HCT116 (cell line): Measurements from ENCODE around the gene CCDC148. TPM values are rescaled to one million over a fixed set of nuclear protein-coding genes. Genes with fewer than 3 reads are reported as not detected.

Experiments
- ATAC-seq: fragments of 200-7000 bp; cut with Tn5 transposase; 2 replicates; pipeline ENCODE4 v1.9.1; 2020; ENCODE audit warnings: mild to moderate bottlenecking, moderate library complexity
- BruUV-seq: library from RNA; stranded (reverse); fragments of 400-500 nt; replicated peaks from 2 replicates; lab custom pipeline; 2021; lab: Mats Ljungman, UMichigan
- CTCF ChIA-PET: fragments of 300-600 bp; sonication (Branson Sonifier 250); formaldehyde crosslinking; loops from one replicate; lab custom pipeline; 2021; ENCODE audit warnings: antibody characterized with exemption; lab: Charles Lee
- POLR2A ChIA-PET: fragments of 300-600, 350-600 bp; sonication (Branson Sonifier 250); formaldehyde crosslinking; loops from one replicate; lab custom pipeline; 2021; ENCODE audit warnings: antibody characterized with exemption; lab: Charles Lee
- RAD21 ChIA-PET, 2 experiments: fragments of 300-600 bp; sonication (Branson Sonifier 250); formaldehyde crosslinking; loops; one replicate each; lab custom pipeline; 2023; ENCODE audit warnings: low total read pairs in 2 of 2; ENCODE audit not compliant: uncharacterized antibody in 2 of 2, unreplicated experiment in 2 of 2, low non-redundant PET in 1 of 2; lab: Charles Lee
- DNase-seq: peaks from one replicate; pipeline ENCODE4 v3.0.0-alpha.2; 2010; ENCODE audit warnings: low read depth, low spot score
- H2AFZ ChIP-seq: fragments of 200-600 bp; shearing (Covaris generic), sonication (generic); 2 replicates; pipeline ENCODE4 v1.6.1; 2017; ENCODE audit warnings: low read depth, mixed run types, mixed read lengths, antibody characterized with exemption, low read length; ENCODE audit not compliant: poor library complexity, severe bottlenecking
- H3K27ac ChIP-seq: 2 replicates; pipeline ENCODE4 v1.5.1; 2012; ENCODE audit warnings: low read depth, low read length
- H3K27me3 ChIP-seq: fragments of 200-600 bp; sonication (generic); 2 replicates; pipeline ENCODE4 v1.6.1; 2016; ENCODE audit warnings: mixed run types, low read length, mixed read lengths; ENCODE audit not compliant: insufficient read depth
- H3K36me3 ChIP-seq, 2 experiments: fragments of 200-500 bp in 1 of 2; fragments of 200-600 bp in 1 of 2; sonication (Bioruptor generic) in 1 of 2; sonication (generic) in 1 of 2; 2 replicates each; pipeline versions ENCODE4 v1.5.1 to v1.6.1; 2014 to 2016; ENCODE audit warnings: low read length in 2 of 2, inconsistent platforms in 1 of 2, mixed read lengths in 1 of 2, mixed run types in 1 of 2; ENCODE audit not compliant: insufficient read depth in 2 of 2, control insufficient read depth in 1 of 2
- H3K4me1 ChIP-seq, 2 experiments: fragments of 200-600 bp in 1 of 2; sonication (generic) in 1 of 2; 2 replicates each; pipeline versions ENCODE4 v1.5.1 to v1.6.1; 2012 to 2017; ENCODE audit warnings: low read length in 2 of 2, inconsistent platforms in 1 of 2, mild to moderate bottlenecking in 1 of 2, mixed read lengths in 1 of 2, mixed run types in 1 of 2, moderate library complexity in 1 of 2; ENCODE audit not compliant: insufficient read depth in 2 of 2, control insufficient read depth in 1 of 2
- H3K4me2 ChIP-seq: fragments of 200-600 bp; sonication (generic); 2 replicates; pipeline ENCODE4 v1.6.1; 2017; ENCODE audit warnings: mixed run types, low read length, mixed read lengths
- H3K4me3 ChIP-seq, 2 experiments: fragments of 200-600 bp in 1 of 2; sonication (generic) in 1 of 2; replicated peaks in 1 of 2; 2 replicates each; pipeline ENCODE4 v1.5.1; 2011 to 2016; ENCODE audit warnings: low read length in 2 of 2, control low read depth in 1 of 2, low read depth in 1 of 2, mild to moderate bottlenecking in 1 of 2, mixed read lengths in 1 of 2, mixed run types in 1 of 2
- H3K79me2 ChIP-seq: fragments of 200-600 bp; sonication (generic); 2 replicates; pipeline ENCODE4 v1.6.1; 2017; ENCODE audit warnings: mild to moderate bottlenecking, mixed run types, low read length, moderate library complexity, mixed read lengths; ENCODE audit not compliant: insufficient read depth
- H3K9ac ChIP-seq: fragments of 200-600 bp; sonication (generic); 2 replicates; pipeline ENCODE4 v1.6.1; 2016; ENCODE audit warnings: low read length, mixed read lengths
- H3K9me2 ChIP-seq: fragments of 200-600 bp; sonication (generic), shearing (Covaris generic); 2 replicates; pipeline ENCODE4 v1.6.1; 2017; ENCODE audit warnings: mixed run types, mild to moderate bottlenecking, moderate library complexity; ENCODE audit not compliant: insufficient read depth
- H3K9me3 ChIP-seq, 2 experiments: fragments of 200-500 bp in 1 of 2; fragments of 200-600 bp in 1 of 2; sonication (Bioruptor generic) in 1 of 2; sonication (generic) in 1 of 2; 2 replicates each; pipeline ENCODE4 v1.6.1; 2014 to 2017; ENCODE audit warnings: low read length in 2 of 2, mixed read lengths in 2 of 2, inconsistent platforms in 1 of 2, low read depth in 1 of 2, mild to moderate bottlenecking in 1 of 2, mixed run types in 1 of 2, moderate library complexity in 1 of 2; ENCODE audit not compliant: control insufficient read depth in 1 of 2, insufficient read depth in 1 of 2
- H4K20me1 ChIP-seq: fragments of 200-600 bp; sonication (generic), shearing (Covaris generic); 2 replicates; pipeline ENCODE4 v1.6.1; 2017; ENCODE audit warnings: mixed run types, mild to moderate bottlenecking, moderate library complexity; ENCODE audit not compliant: insufficient read depth
- CBX3 ChIP-seq: IDR thresholded peaks from 2 replicates; pipeline ENCODE4 v1.6.1; 2012; ENCODE audit warnings: low read depth
- CEBPB ChIP-seq: IDR thresholded peaks from 2 replicates; pipeline ENCODE4 v1.6.1; 2012; ENCODE audit warnings: low read depth
- EGR1 ChIP-seq: IDR thresholded peaks from 2 replicates; pipeline ENCODE4 v1.6.1; 2012; ENCODE audit warnings: low read depth
- ELF1 ChIP-seq: IDR thresholded peaks from 2 replicates; pipeline ENCODE4 v1.6.1; 2012; ENCODE audit warnings: low read depth, borderline replicate concordance
- EZH2 ChIP-seq: fragments of 200-600 bp; sonication (generic); IDR thresholded peaks from 2 replicates; pipeline ENCODE4 v1.6.1; 2017; ENCODE audit warnings: antibody characterized with exemption, mixed run types
- EZH2phosphoT487 ChIP-seq: fragments of 200-600 bp; IDR thresholded peaks from 2 replicates; pipeline ENCODE4 v1.6.1; 2018; ENCODE audit warnings: antibody characterized with exemption, borderline replicate concordance
- FOSL1 ChIP-seq: IDR thresholded peaks from 2 replicates; pipeline ENCODE4 v1.6.1; 2012; ENCODE audit warnings: low read depth
- JUND ChIP-seq: IDR thresholded peaks from 2 replicates; pipeline ENCODE4 v1.6.1; 2012
- POLR2AphosphoS5 ChIP-seq: IDR thresholded peaks from 2 replicates; pipeline ENCODE4 v1.6.1; 2011; ENCODE audit warnings: mild to moderate bottlenecking, low read depth, low read length, moderate library complexity
- RAD21 ChIP-seq: IDR thresholded peaks from 2 replicates; pipeline ENCODE4 v1.6.1; 2012; ENCODE audit warnings: low read depth, mild to moderate bottlenecking
- SRF ChIP-seq: IDR thresholded peaks from 2 replicates; pipeline ENCODE4 v1.6.1; 2012; ENCODE audit warnings: low read depth
- ZFX ChIP-seq: fragments of 450-650 bp; IDR thresholded peaks from 2 replicates; pipeline ENCODE4 v1.6.1; 2017
- ZNF274 ChIP-seq: fragments of 200-500 bp; sonication (Bioruptor generic); IDR thresholded peaks from 2 replicates; pipeline ENCODE4 v1.6.1; 2014; ENCODE audit warnings: mild to moderate bottlenecking, low read depth, low read length, inconsistent platforms
- intact Hi-C: fragments of 100-400 bp; cut with micrococcal nuclease; formaldehyde crosslinking; loops from 2 replicates; pipeline ENCODE4 v1.10.0; 2022
- total RNA-seq: library from RNA; stranded (reverse); gene quantifications from one replicate; pipeline ENCODE4 v1.2.1, GENCODE V29; 2021; ENCODE audit not compliant: unreplicated experiment
- TF ChIP-seq, protein P1 (sequence below), 3 experiments: fragments of 200-600 bp in 1 of 3; sonication (generic) in 1 of 3; IDR thresholded peaks in 2 of 3; conservative IDR thresholded peaks in 1 of 3; 2 replicates each; pipeline ENCODE4 v1.5.1; 2012 to 2017; ENCODE audit warnings: low read depth in 2 of 3, low read length in 2 of 3, antibody characterized with exemption in 1 of 3, borderline replicate concordance in 1 of 3, control low read depth in 1 of 3, mild to moderate bottlenecking in 1 of 3, mixed read lengths in 1 of 3, mixed run types in 1 of 3, moderate library complexity in 1 of 3; ENCODE audit not compliant: insufficient read depth in 1 of 3
- TF ChIP-seq, protein P2 (sequence below): IDR thresholded peaks from 2 replicates; pipeline ENCODE4 v1.6.1; 2012; ENCODE audit warnings: low read depth
- TF ChIP-seq, protein P3 (sequence below): IDR thresholded peaks from 2 replicates; pipeline ENCODE4 v1.6.1; 2011; ENCODE audit warnings: mild to moderate bottlenecking, low read length, moderate library complexity; ENCODE audit not compliant: insufficient replicate concordance; ENCODE audit errors: extremely low read depth

Gene CCDC148
- total RNA-seq, 1 experiment from 2014 or later = 0.59 TPM

DNA sequence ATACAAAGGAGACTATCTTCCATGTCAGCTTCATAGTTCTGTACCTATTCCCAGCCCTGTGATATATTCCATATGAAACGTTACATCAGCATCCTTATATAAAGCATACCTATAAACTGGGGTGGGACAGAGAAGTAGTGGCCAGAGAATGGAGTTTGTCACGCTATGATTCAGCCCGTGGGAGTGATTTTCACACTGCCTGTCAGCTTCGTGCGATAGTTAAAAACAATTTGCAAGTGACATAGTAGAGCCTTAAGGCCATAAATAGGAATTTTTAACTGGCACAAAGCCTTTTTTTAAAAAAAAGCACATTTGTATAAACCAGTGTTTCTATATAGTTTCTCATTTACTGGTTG lies 30.4 kb upstream of the CCDC148 start:
- BruUV-seq = no TSS peak
- H3K4me2 ChIP-seq = no peak overlapping the region
- POLR2A ChIA-PET = no interaction called here
- ATAC-seq = no peak
- peaks cover 92% of the 10 kb centered on the region for H3K79me2 ChIP-seq
- H3K27me3 ChIP-seq = no peaks in the 10 kb centered on the region
- no peaks in the 10 kb centered on the region for H3K9me2 ChIP-seq
- no peak overlapping the region for H3K27ac ChIP-seq
- no peaks in the 10 kb centered on the region for H3K9me3 ChIP-seq
- H3K4me1 ChIP-seq = peaks cover 0 to 20% of the 10 kb centered on the region in 2 experiments; a peak in 3 of 4 replicates
- TF ChIP-seq FOSL1 (no peak), SRF (no peak), JUND (no peak), CBX3 (no peak), EGR1 (no peak), EZH2phosphoT487 (no peak), RAD21 (no peak), POLR2AphosphoS5 (no peak), ZNF274 (no peak), ZFX (no peak), EZH2 (no peak), CEBPB (no peak), ELF1 (no peak)
- TF ChIP-seq, protein P1, sequence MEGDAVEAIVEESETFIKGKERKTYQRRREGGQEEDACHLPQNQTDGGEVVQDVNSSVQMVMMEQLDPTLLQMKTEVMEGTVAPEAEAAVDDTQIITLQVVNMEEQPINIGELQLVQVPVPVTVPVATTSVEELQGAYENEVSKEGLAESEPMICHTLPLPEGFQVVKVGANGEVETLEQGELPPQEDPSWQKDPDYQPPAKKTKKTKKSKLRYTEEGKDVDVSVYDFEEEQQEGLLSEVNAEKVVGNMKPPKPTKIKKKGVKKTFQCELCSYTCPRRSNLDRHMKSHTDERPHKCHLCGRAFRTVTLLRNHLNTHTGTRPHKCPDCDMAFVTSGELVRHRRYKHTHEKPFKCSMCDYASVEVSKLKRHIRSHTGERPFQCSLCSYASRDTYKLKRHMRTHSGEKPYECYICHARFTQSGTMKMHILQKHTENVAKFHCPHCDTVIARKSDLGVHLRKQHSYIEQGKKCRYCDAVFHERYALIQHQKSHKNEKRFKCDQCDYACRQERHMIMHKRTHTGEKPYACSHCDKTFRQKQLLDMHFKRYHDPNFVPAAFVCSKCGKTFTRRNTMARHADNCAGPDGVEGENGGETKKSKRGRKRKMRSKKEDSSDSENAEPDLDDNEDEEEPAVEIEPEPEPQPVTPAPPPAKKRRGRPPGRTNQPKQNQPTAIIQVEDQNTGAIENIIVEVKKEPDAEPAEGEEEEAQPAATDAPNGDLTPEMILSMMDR (IDR thresholded peaks at IDR 0.05 in 2 of 3, conservative IDR thresholded peaks at IDR 0.05 in 1 of 3; ENCODE audit: borderline replicate concordance in 1 of 3, insufficient read depth in 1 of 3, low read depth in 2 of 3, low read length in 2 of 3) = no peak
- TF ChIP-seq, protein P2, sequence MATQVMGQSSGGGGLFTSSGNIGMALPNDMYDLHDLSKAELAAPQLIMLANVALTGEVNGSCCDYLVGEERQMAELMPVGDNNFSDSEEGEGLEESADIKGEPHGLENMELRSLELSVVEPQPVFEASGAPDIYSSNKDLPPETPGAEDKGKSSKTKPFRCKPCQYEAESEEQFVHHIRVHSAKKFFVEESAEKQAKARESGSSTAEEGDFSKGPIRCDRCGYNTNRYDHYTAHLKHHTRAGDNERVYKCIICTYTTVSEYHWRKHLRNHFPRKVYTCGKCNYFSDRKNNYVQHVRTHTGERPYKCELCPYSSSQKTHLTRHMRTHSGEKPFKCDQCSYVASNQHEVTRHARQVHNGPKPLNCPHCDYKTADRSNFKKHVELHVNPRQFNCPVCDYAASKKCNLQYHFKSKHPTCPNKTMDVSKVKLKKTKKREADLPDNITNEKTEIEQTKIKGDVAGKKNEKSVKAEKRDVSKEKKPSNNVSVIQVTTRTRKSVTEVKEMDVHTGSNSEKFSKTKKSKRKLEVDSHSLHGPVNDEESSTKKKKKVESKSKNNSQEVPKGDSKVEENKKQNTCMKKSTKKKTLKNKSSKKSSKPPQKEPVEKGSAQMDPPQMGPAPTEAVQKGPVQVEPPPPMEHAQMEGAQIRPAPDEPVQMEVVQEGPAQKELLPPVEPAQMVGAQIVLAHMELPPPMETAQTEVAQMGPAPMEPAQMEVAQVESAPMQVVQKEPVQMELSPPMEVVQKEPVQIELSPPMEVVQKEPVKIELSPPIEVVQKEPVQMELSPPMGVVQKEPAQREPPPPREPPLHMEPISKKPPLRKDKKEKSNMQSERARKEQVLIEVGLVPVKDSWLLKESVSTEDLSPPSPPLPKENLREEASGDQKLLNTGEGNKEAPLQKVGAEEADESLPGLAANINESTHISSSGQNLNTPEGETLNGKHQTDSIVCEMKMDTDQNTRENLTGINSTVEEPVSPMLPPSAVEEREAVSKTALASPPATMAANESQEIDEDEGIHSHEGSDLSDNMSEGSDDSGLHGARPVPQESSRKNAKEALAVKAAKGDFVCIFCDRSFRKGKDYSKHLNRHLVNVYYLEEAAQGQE = no peak
- TF ChIP-seq, protein P3, sequence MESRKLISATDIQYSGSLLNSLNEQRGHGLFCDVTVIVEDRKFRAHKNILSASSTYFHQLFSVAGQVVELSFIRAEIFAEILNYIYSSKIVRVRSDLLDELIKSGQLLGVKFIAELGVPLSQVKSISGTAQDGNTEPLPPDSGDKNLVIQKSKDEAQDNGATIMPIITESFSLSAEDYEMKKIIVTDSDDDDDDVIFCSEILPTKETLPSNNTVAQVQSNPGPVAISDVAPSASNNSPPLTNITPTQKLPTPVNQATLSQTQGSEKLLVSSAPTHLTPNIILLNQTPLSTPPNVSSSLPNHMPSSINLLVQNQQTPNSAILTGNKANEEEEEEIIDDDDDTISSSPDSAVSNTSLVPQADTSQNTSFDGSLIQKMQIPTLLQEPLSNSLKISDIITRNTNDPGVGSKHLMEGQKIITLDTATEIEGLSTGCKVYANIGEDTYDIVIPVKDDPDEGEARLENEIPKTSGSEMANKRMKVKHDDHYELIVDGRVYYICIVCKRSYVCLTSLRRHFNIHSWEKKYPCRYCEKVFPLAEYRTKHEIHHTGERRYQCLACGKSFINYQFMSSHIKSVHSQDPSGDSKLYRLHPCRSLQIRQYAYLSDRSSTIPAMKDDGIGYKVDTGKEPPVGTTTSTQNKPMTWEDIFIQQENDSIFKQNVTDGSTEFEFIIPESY = no peak
- no peak for DNase-seq
- H4K20me1 ChIP-seq = no peaks in the 10 kb centered on the region; the same call in 1 of the 2 replicates
- H3K4me3 ChIP-seq = no peak overlapping the region
- no peaks in the 10 kb centered on the region for H3K36me3 ChIP-seq
- no peak overlapping the region for H2AFZ ChIP-seq
- CTCF ChIA-PET = no interaction called here
- H3K9ac ChIP-seq = no peak overlapping the region
- RAD21 ChIA-PET = no interaction called here
- intact Hi-C loops = no loop called here
